Measurements from ENCODE around the gene LRRC17. TPM values are rescaled to one million over a fixed set of nuclear protein-coding genes. Genes with fewer than 3 reads are reported as not detected.

LRRC17 gene
- total and polyA plus RNA-seq, 2 donors (not counting 1 experiment from before 2014, with no cell fraction given): 0.86 to 1.4 TPM

DNA sequence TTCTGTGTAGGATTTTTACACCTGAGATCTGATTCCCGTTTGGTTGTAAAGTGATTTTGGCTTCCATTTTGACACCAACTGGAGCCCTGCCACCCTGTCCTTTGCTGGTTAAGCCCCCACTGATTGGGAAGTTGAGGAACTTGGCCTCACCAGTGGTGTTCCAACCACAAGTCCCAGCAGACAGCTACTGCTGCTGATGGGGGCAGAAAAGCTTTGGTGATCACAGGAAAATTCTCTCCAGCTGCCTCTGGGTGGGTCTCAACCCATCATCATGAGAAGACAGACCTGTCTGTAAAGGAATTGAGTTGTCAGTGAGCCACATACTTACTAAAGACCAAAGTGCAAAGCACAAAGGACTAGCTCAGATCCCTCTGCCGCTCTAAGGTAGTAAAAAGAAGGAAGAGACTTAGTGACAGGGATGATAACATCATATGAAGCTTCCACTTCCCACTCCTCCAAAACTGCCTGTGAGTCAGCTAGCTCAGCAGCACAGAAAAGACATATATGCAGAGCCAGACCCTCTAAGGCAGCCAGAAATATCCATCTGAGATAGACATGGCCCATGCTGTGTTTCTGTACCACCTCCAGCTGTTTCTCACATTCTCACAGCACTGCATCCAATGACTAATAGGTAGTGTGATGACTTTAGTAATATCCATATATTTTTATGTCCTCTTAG lies 22.4 kb upstream of the LRRC17 start:
- Histone ChIP-seq H3K4me2 (replicated peaks; ENCODE audit: low read depth, low read length, poor library complexity, severe bottlenecking) (no peak overlapping the region), H3K9me3 (ENCODE audit: control extremely low read depth in 1 of 3, control insufficient read depth in 2 of 3, insufficient read depth in 1 of 3, low read length in 2 of 3) (no peaks in the 10 kb centered on the region), H3K36me3 (replicated peaks in 1 of 2; ENCODE audit: control extremely low read depth in 1 of 2, control insufficient read depth in 1 of 2, extremely low read depth in 1 of 2, insufficient read depth in 2 of 2, low read length in 1 of 2) (no peaks in the 10 kb centered on the region), H2AFZ (ENCODE audit: insufficient read depth, low read depth, low read length, poor library complexity, severe bottlenecking) (no peak overlapping the region), H3K27ac (ENCODE audit: low read length in 2 of 2) (no peak overlapping the region), H3K79me2 (ENCODE audit: control insufficient read depth, insufficient read depth, low read length) (no peaks in the 10 kb centered on the region), H4K20me1 (ENCODE audit: control insufficient read depth, insufficient read depth, low read length, poor library complexity, severe bottlenecking) (no peaks in the 10 kb centered on the region), H3K9ac (ENCODE audit: low read length) (no peak overlapping the region), H3K4me3 (ENCODE audit: control extremely low read depth in 1 of 5, extremely low read depth in 1 of 5, insufficient read depth in 1 of 5, low read depth in 2 of 5, low read length in 4 of 5) (no peak overlapping the region), H3K4me1 (ENCODE audit: control insufficient read depth in 2 of 2, insufficient read depth in 2 of 2, low read length in 2 of 2) (no peaks in the 10 kb centered on the region), H3K27me3 (replicated peaks in 1 of 4; ENCODE audit: control extremely low read depth in 1 of 4, control insufficient read depth in 3 of 4, insufficient read depth in 4 of 4, low read length in 3 of 4) (no peaks in the 10 kb centered on the region)
- Mint-ChIP-seq H3K27ac (no peak overlapping the region), H3K27me3 (no peaks in the 10 kb centered on the region), H3K4me1 (peaks cover 3% of the 10 kb centered on the region), H3K4me3 (no peak overlapping the region), H3K9me3 (ENCODE audit: insufficient read depth) (no peaks in the 10 kb centered on the region)
- POLR2A ChIA-PET: no interaction called here
- TF ChIP-seq, protein P1, sequence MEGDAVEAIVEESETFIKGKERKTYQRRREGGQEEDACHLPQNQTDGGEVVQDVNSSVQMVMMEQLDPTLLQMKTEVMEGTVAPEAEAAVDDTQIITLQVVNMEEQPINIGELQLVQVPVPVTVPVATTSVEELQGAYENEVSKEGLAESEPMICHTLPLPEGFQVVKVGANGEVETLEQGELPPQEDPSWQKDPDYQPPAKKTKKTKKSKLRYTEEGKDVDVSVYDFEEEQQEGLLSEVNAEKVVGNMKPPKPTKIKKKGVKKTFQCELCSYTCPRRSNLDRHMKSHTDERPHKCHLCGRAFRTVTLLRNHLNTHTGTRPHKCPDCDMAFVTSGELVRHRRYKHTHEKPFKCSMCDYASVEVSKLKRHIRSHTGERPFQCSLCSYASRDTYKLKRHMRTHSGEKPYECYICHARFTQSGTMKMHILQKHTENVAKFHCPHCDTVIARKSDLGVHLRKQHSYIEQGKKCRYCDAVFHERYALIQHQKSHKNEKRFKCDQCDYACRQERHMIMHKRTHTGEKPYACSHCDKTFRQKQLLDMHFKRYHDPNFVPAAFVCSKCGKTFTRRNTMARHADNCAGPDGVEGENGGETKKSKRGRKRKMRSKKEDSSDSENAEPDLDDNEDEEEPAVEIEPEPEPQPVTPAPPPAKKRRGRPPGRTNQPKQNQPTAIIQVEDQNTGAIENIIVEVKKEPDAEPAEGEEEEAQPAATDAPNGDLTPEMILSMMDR (IDR thresholded peaks at IDR 0.05): no peak
- no peak for TF ChIP-seq EZH2 (IDR thresholded peaks at IDR 0.05; ENCODE audit: borderline replicate concordance, insufficient read depth, low read depth, low read length, poor library complexity, severe bottlenecking)
- intact Hi-C loops (cut with micrococcal nuclease): no loop called here
- CTCF ChIA-PET: interaction anchor here (0.6 kb wide), 1 partner anchor 28 kb away, joined by 3 read pairs; no protein-coding TSS in a partner anchor
- WGBS (ENCODE audit: insufficient coverage): no CpG with 5 or more reads among the region's 2 CpGs
- ATAC-seq (ENCODE audit: low read depth) (no peak), DNase-seq (no peak)

DNA sequence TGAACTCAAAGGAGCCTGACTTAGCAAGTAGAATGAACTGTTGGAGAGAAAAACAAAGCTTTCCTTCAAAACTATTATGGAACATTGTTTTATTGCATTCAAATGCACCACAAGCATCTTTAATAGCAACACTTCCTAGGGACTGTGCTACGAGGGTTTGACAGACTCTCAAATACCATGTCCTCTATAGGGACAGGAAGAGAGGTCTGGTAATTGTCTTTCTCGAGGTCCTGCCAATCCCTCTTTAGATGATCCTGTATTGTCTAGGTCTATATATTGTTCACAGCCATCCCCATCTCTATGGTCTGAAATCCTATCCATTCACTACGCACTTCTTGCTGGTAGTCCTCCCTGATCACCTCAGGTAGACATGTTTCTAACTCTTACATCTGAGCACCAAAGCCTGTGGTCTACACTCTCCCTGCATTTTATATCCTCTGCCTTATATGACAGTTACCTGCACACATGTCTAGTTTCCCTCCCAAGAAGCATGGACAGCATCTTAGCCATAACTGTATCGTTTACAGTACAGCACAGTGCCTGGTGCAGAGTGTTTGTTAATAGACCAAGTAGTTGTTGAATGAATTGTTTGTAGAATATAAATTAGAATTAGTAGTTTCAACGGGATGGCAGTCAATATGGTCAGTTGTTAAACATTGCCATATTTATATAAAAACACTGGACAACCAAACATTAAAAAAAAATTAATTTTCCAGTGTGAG lies 21.7 kb upstream of the LRRC17 start:
- Histone ChIP-seq H3K79me2 (ENCODE audit: control insufficient read depth, insufficient read depth, low read length) (no peaks in the 10 kb centered on the region), H3K4me2 (replicated peaks; ENCODE audit: low read depth, low read length, poor library complexity, severe bottlenecking) (no peak overlapping the region), H3K9ac (ENCODE audit: low read length) (no peak overlapping the region), H3K4me1 (ENCODE audit: control insufficient read depth in 2 of 2, insufficient read depth in 2 of 2, low read length in 2 of 2) (no peaks in the 10 kb centered on the region), H3K9me3 (ENCODE audit: control extremely low read depth in 1 of 3, control insufficient read depth in 2 of 3, insufficient read depth in 1 of 3, low read length in 2 of 3) (no peaks in the 10 kb centered on the region), H4K20me1 (ENCODE audit: control insufficient read depth, insufficient read depth, low read length, poor library complexity, severe bottlenecking) (no peaks in the 10 kb centered on the region), H2AFZ (ENCODE audit: insufficient read depth, low read depth, low read length, poor library complexity, severe bottlenecking) (no peak overlapping the region), H3K27me3 (replicated peaks in 1 of 4; ENCODE audit: control extremely low read depth in 1 of 4, control insufficient read depth in 3 of 4, insufficient read depth in 4 of 4, low read length in 3 of 4) (no peaks in the 10 kb centered on the region), H3K36me3 (replicated peaks in 1 of 2; ENCODE audit: control extremely low read depth in 1 of 2, control insufficient read depth in 1 of 2, extremely low read depth in 1 of 2, insufficient read depth in 2 of 2, low read length in 1 of 2) (no peaks in the 10 kb centered on the region), H3K4me3 (ENCODE audit: control extremely low read depth in 1 of 5, extremely low read depth in 1 of 5, insufficient read depth in 1 of 5, low read depth in 2 of 5, low read length in 4 of 5) (no peak overlapping the region), H3K27ac (ENCODE audit: low read length in 2 of 2) (no peak overlapping the region)
- no peak overlapping the region for H3K27ac Mint-ChIP-seq
- intact Hi-C loops (cut with micrococcal nuclease): no loop called here
- no peaks in the 10 kb centered on the region for H3K9me3 Mint-ChIP-seq (ENCODE audit: insufficient read depth)
- WGBS (ENCODE audit: insufficient coverage): 100% methylated on average over 1 of the region's 5 CpGs
- H3K27me3 Mint-ChIP-seq: no peaks in the 10 kb centered on the region
- ChIA-PET POLR2A (no interaction called here), CTCF (interaction anchor here (0.6 kb wide), 1 partner anchor 27 kb away, joined by 3 read pairs; no protein-coding TSS in a partner anchor)
- no peak for ATAC-seq (ENCODE audit: low read depth)
- no peak overlapping the region for H3K4me3 Mint-ChIP-seq
- TF ChIP-seq, protein P1 (IDR thresholded peaks at IDR 0.05): no peak
- no peak for TF ChIP-seq EZH2 (IDR thresholded peaks at IDR 0.05; ENCODE audit: borderline replicate concordance, insufficient read depth, low read depth, low read length, poor library complexity, severe bottlenecking)
- peaks cover 3% of the 10 kb centered on the region for H3K4me1 Mint-ChIP-seq
- DNase-seq: no peak
